H1 (cell line): ENCODE results near the gene PCBP4. TPM values are rescaled to one million over a fixed set of nuclear protein-coding genes. Genes with fewer than 3 reads are reported as not detected.

Experiments
- CTCF ChIA-PET: fragments of 300-600 bp; sonication (Branson Sonifier 250); formaldehyde crosslinking; loops from one replicate; lab custom pipeline; 2021; ENCODE audit not compliant: partially characterized antibody; lab: Charles Lee
- POLR2A ChIA-PET: fragments of 300-600 bp; sonication (Branson Sonifier 250); formaldehyde crosslinking; loops from one replicate; lab custom pipeline; 2021; ENCODE audit warnings: inconsistent platforms; ENCODE audit not compliant: partially characterized antibody; lab: Charles Lee
- DNase-seq, 2 experiments: peaks; one replicate each; pipeline versions ENCODE4 v3.0.0 to v3.0.0-alpha.2; 2010 to 2022; ENCODE audit warnings: low spot score in 2 of 2, low read depth in 1 of 2, mixed read lengths in 1 of 2
- FAIRE-seq: peaks from 2 replicates; lab custom pipeline; 2011; peaks lifted over from hg19 to GRCh38; lab: Jason Lieb, UNC
- H2AFZ ChIP-seq: 2 replicates; pipeline ENCODE4 v1.8.1; 2012; ENCODE audit warnings: low read length, inconsistent platforms
- H2AK5ac ChIP-seq: 2 replicates; pipeline ENCODE4 v1.6.1; 2013; ENCODE audit warnings: low read depth, low read length
- H2BK120ac ChIP-seq: replicated peaks from 2 replicates; pipeline ENCODE3; 2013; ENCODE audit warnings: low read depth, low read length, inconsistent platforms
- H2BK12ac ChIP-seq: 2 replicates; pipeline ENCODE4 v1.6.1; 2013; ENCODE audit warnings: low read depth, low read length
- H2BK15ac ChIP-seq: 2 replicates; pipeline ENCODE4 v1.6.1; 2013; ENCODE audit warnings: low read length
- H2BK20ac ChIP-seq: 2 replicates; pipeline ENCODE4 v1.6.1; 2013; ENCODE audit warnings: low read length
- H2BK5ac ChIP-seq: 2 replicates; pipeline ENCODE4 v1.6.1; 2013; ENCODE audit warnings: low read depth, low read length
- H3K14ac ChIP-seq: 2 replicates; pipeline ENCODE4 v1.6.1; 2013; ENCODE audit warnings: inconsistent platforms; ENCODE audit not compliant: insufficient read length
- H3K18ac ChIP-seq: 2 replicates; pipeline ENCODE4 v1.6.1; 2013; ENCODE audit warnings: low read length; ENCODE audit errors: extremely low read depth
- H3K23ac ChIP-seq: 2 replicates; pipeline ENCODE4 v1.6.1; 2013; ENCODE audit warnings: inconsistent platforms; ENCODE audit not compliant: insufficient read length
- H3K23me2 ChIP-seq: 2 replicates; pipeline ENCODE4 v1.6.1; 2013; ENCODE audit warnings: low read depth, low read length
- H3K27ac ChIP-seq: 2 replicates; pipeline ENCODE4 v1.6.1; 2011; ENCODE audit warnings: low read depth, low read length, inconsistent platforms
- H3K27me3 ChIP-seq, 4 experiments: replicated peaks in 1 of 4; 1 replicate in 1 of 4; 2 replicates in 3 of 4; pipeline versions ENCODE4 v1.6.1 to v1.8.1; 2011 to 2013; ENCODE audit warnings: low read length in 3 of 4, mild to moderate bottlenecking in 3 of 4, inconsistent platforms in 2 of 4, mixed read lengths in 2 of 4, moderate library complexity in 1 of 4; ENCODE audit not compliant: control insufficient read depth in 3 of 4, insufficient read depth in 3 of 4; ENCODE audit errors: extremely low read depth in 1 of 4
- H3K36me3 ChIP-seq, 4 experiments: 2 replicates each; pipeline versions ENCODE4 v1.6.1 to v1.8.1; 2011 to 2013; ENCODE audit warnings: mild to moderate bottlenecking in 4 of 4, low read length in 3 of 4, moderate library complexity in 2 of 4, control low read depth in 1 of 4, inconsistent platforms in 1 of 4; ENCODE audit not compliant: insufficient read depth in 4 of 4, control insufficient read depth in 2 of 4
- H3K4ac ChIP-seq: replicated peaks from 2 replicates; pipeline ENCODE3; 2013; ENCODE audit warnings: low read length, low read depth, mixed read lengths, inconsistent platforms; ENCODE audit not compliant: insufficient read length
- H3K4me1 ChIP-seq, 4 experiments: replicated peaks in 1 of 4; 1 replicate in 1 of 4; 2 replicates in 3 of 4; pipeline versions ENCODE4 v1.6.1 to v1.8.1; 2011 to 2013; ENCODE audit warnings: low read length in 3 of 4, inconsistent platforms in 2 of 4, mixed read lengths in 1 of 4; ENCODE audit not compliant: insufficient read depth in 4 of 4, control insufficient read depth in 3 of 4
- H3K4me2 ChIP-seq, 2 experiments: 2 replicates each; pipeline versions ENCODE4 v1.6.1 to v1.8.1; 2011 to 2013; ENCODE audit warnings: low read depth in 2 of 2, low read length in 2 of 2, control low read depth in 1 of 2, inconsistent platforms in 1 of 2, mild to moderate bottlenecking in 1 of 2; ENCODE audit not compliant: insufficient read depth in 1 of 2
- H3K4me3 ChIP-seq, 4 experiments: fragments of 200-600, 300-600 bp in 1 of 4; sonication (generic), shearing (Covaris generic), sonication (Bioruptor Twin) in 1 of 4; 2 replicates each; pipeline versions ENCODE4 v1.5.1 to v1.8.1; 2011 to 2016; ENCODE audit warnings: low read length in 4 of 4, low read depth in 3 of 4, control low read depth in 2 of 4, inconsistent platforms in 2 of 4, mild to moderate bottlenecking in 2 of 4, mixed read lengths in 1 of 4, moderate library complexity in 1 of 4; ENCODE audit not compliant: insufficient read depth in 2 of 4; ENCODE audit errors: extremely low read depth in 1 of 4
- H3K56ac ChIP-seq: replicated peaks from 2 replicates; pipeline ENCODE3; 2013; ENCODE audit warnings: low read depth, mild to moderate bottlenecking, mixed read lengths, low read length, inconsistent platforms; ENCODE audit not compliant: insufficient read length
- H3K79me1 ChIP-seq: 2 replicates; pipeline ENCODE4 v1.6.1; 2013; ENCODE audit warnings: low read depth, low read length, control low read depth
- H3K79me2 ChIP-seq, 2 experiments: 2 replicates each; pipeline versions ENCODE4 v1.6.1 to v1.8.1; 2012 to 2013; ENCODE audit warnings: low read length in 2 of 2, mild to moderate bottlenecking in 2 of 2, inconsistent platforms in 1 of 2; ENCODE audit not compliant: insufficient read depth in 2 of 2, control insufficient read depth in 1 of 2
- H3K9ac ChIP-seq, 4 experiments: replicated peaks in 1 of 4; 1 replicate in 1 of 4; 2 replicates in 3 of 4; pipeline versions ENCODE4 v1.6.1 to v1.8.1; 2011 to 2013; ENCODE audit warnings: low read depth in 3 of 4, low read length in 3 of 4, control low read depth in 2 of 4, mild to moderate bottlenecking in 2 of 4, moderate library complexity in 2 of 4, inconsistent platforms in 1 of 4; ENCODE audit errors: extremely low read depth in 1 of 4
- H3K9me3 ChIP-seq, 2 experiments: 2 replicates each; pipeline versions ENCODE4 v1.6.1 to v1.8.1; 2012 to 2013; ENCODE audit warnings: mild to moderate bottlenecking in 2 of 2, moderate library complexity in 2 of 2, control low read depth in 1 of 2, inconsistent platforms in 1 of 2, low read depth in 1 of 2, low read length in 1 of 2, mixed read lengths in 1 of 2; ENCODE audit not compliant: insufficient read depth in 2 of 2
- H4K20me1 ChIP-seq, 2 experiments: replicated peaks in 1 of 2; 2 replicates each; pipeline versions ENCODE3 to v1.8.1; 2011 to 2013; ENCODE audit warnings: inconsistent platforms in 2 of 2, low read length in 2 of 2, mild to moderate bottlenecking in 1 of 2; ENCODE audit not compliant: insufficient read depth in 2 of 2, control insufficient read depth in 1 of 2
- H4K5ac ChIP-seq: 2 replicates; pipeline ENCODE4 v1.6.1; 2013; ENCODE audit warnings: low read length, low read depth, mixed read lengths, inconsistent platforms; ENCODE audit not compliant: insufficient read length
- H4K8ac ChIP-seq: 2 replicates; pipeline ENCODE4 v1.8.0; 2013; ENCODE audit warnings: mild to moderate bottlenecking, moderate library complexity, low read length, inconsistent platforms; ENCODE audit not compliant: insufficient read depth; ENCODE audit errors: extremely low read depth
- H4K91ac ChIP-seq: replicated peaks from 2 replicates; pipeline ENCODE3; 2013; ENCODE audit warnings: low read length, mixed read lengths, inconsistent platforms; ENCODE audit not compliant: insufficient read length
- ATF2 ChIP-seq: IDR thresholded peaks from 2 replicates; pipeline ENCODE4 v1.6.1; 2012; ENCODE audit warnings: low read length, inconsistent platforms
- BRCA1 ChIP-seq: IDR thresholded peaks from 2 replicates; pipeline ENCODE4 v1.6.1; 2012; ENCODE audit warnings: low read depth, low read length, improper control_type of control experiment
- CBX5 ChIP-seq: fragments of 300-800, 300-1000 bp; sonication (generic); IDR thresholded peaks from 2 replicates; pipeline ENCODE4 v1.7.1; 2016; ENCODE audit warnings: antibody characterized with exemption, low read length, low read depth
- CHD2 ChIP-seq: IDR thresholded peaks from 2 replicates; pipeline ENCODE4 v1.6.1; 2012; ENCODE audit warnings: low read length, improper control_type of control experiment
- CTCF ChIP-seq, 3 experiments: IDR thresholded peaks; 1 replicate in 2 of 3; 2 replicates in 1 of 3; pipeline versions ENCODE4 v1.5.1 to v1.6.1; 2011; ENCODE audit warnings: low read length in 3 of 3, mild to moderate bottlenecking in 3 of 3, inconsistent platforms in 2 of 3, low read depth in 1 of 3, moderate library complexity in 1 of 3; ENCODE audit not compliant: insufficient read depth in 1 of 3; ENCODE audit errors: control extremely low read depth in 1 of 3
- KDM4A ChIP-seq: IDR thresholded peaks from one replicate; pipeline ENCODE4 v1.7.1; 2012; ENCODE audit warnings: low read depth, mild to moderate bottlenecking, moderate library complexity, low read length, inconsistent platforms; ENCODE audit not compliant: severe bottlenecking
- POU5F1 ChIP-seq: IDR thresholded peaks from 2 replicates; pipeline ENCODE4 v1.6.1; 2011; ENCODE audit warnings: low read depth, mild to moderate bottlenecking, low read length, moderate library complexity
- TAF7 ChIP-seq: optimal IDR thresholded peaks from 2 replicates; pipeline ENCODE3; 2011; ENCODE audit warnings: low read depth, mild to moderate bottlenecking, inconsistent platforms, low read length, moderate library complexity, borderline replicate concordance
- WGBS, 2 experiments: shearing (Covaris generic) in 1 of 2; methylation state at CpG; one replicate each; pipeline versions ENCODE4 v1.1.6 to v1.1.7; 2013 to 2015; ENCODE audit warnings: low lambda C conversion rate in 2 of 2, mixed read lengths in 2 of 2, inconsistent platforms in 1 of 2, low coverage in 1 of 2, missing lambda C conversion rate in 1 of 2; ENCODE audit not compliant: insufficient replicate concordance in 2 of 2, insufficient coverage in 1 of 2, insufficient read length in 1 of 2; ENCODE audit errors: extremely low coverage in 1 of 2, missing lambda C conversion rate in 1 of 2; 5-methylcytosine and 5-hydroxymethylcytosine counted together
- polyA plus RNA-seq, 7 experiments: library from polyadenylated mRNA; depleted of rRNA in 3 of 7; stranded (reverse) in 5 of 7; unstranded in 2 of 7; fragments of >200 nt in 5 of 7; fragments of 200-250 nt in 2 of 7; gene quantifications; 1 replicate in 5 of 7; 2 replicates in 1 of 7; 4 replicates in 1 of 7; pipeline versions ENCODE4 v1.2.1 to v1.2.3, GENCODE V29; 2011 to 2013; ENCODE audit warnings: missing spikeins in 2 of 7, mixed read lengths in 2 of 7
- total RNA-seq: library from RNA; stranded (reverse); fragmentation: NEBNext Ultra II Directional; extraction: Animal tissue kit (Norgen Biotek cat#: 25700); gene quantifications from 2 replicates; pipeline ENCODE4 v1.2.1, GENCODE V29; 2021

Gene PCBP4
- total and polyA plus RNA-seq, 2 of the 8 experiments (the other 6 are each of a cell fraction or from before 2014, with no cell fraction given), result 16.4 to 34.1 TPM

GRCh38 chr3:52004906-52005395 lies 37.7 kb upstream of the PCBP4 start:
- peaks cover 3% of the 10 kb centered on the region; the same call in 1 of the 2 replicates for H3K23me2 ChIP-seq
- H3K56ac ChIP-seq, result peak overlapping the region; percentile 22
- no peaks in the 10 kb centered on the region for H3K79me1 ChIP-seq
- H2BK20ac ChIP-seq, result peak overlapping the region; percentile 93; the same call in 1 of the 2 replicates
- no peak overlapping the region for H2AFZ ChIP-seq
- H2BK12ac ChIP-seq, result peak overlapping the region; percentile 94; the same call in 1 of the 2 replicates
- 73% methylated on average over 4 of the region's 4 CpGs; no CpG with 5 or more reads in 1 of the 2 experiments for WGBS, 2 experiments
- peak overlapping the region; percentile 98 for H3K18ac ChIP-seq
- H3K4ac ChIP-seq, result peak overlapping the region; percentile 91
- no peak overlapping the region for H3K27ac ChIP-seq
- peak overlapping the region; percentile 3 for H4K5ac ChIP-seq
- POLR2A ChIA-PET, result interaction anchor here (0.8 to 7.2 kb wide), 12 partner anchors 10 to 115 kb away, joined by 3 to 95 read pairs (median 4); partner anchors contain the start of genes ACY1, DUSP7 and RPL29
- H3K4me3 ChIP-seq, result peak overlapping the region in 3 of 4 experiments; percentile 17 to 39 (median 17); a peak in 4 of 8 replicates
- no peak overlapping the region for H3K9ac ChIP-seq
- FAIRE-seq (no peak), DNase-seq (no peak)
- no peak overlapping the region for H3K23ac ChIP-seq
- peak overlapping the region; percentile 85 for H2BK5ac ChIP-seq
- no peaks in the 10 kb centered on the region; a peak in 2 of 7 replicates for H3K27me3 ChIP-seq
- no peaks in the 10 kb centered on the region for H3K36me3 ChIP-seq
- peaks cover 8 to 48% (median 34%) of the 10 kb centered on the region in 4 experiments for H3K4me1 ChIP-seq
- no peak overlapping the region for H3K14ac ChIP-seq
- peak overlapping the region; percentile 92; the same call in 1 of the 2 replicates for H2BK15ac ChIP-seq
- peak overlapping the region; percentile 89 for H4K91ac ChIP-seq
- H3K79me2 ChIP-seq, result no peaks in the 10 kb centered on the region
- peak overlapping the region; percentile 44 for H2BK120ac ChIP-seq
- peak overlapping the region; percentile 67 to 73 for H3K4me2 ChIP-seq
- CTCF ChIA-PET, result interaction anchor here (0.8 to 24.7 kb wide), 42 partner anchors 9 to 382 kb away, joined by 3 to 984 read pairs (median 6); partner anchors contain the start of genes ABHD14B, ACY1, DUSP7 and RPL29
- H4K20me1 ChIP-seq, result no peaks in the 10 kb centered on the region
- no peak overlapping the region for H2AK5ac ChIP-seq
- H4K8ac ChIP-seq, result no peak overlapping the region; the same call in 1 of the 2 replicates
- H3K9me3 ChIP-seq, result no peaks in the 10 kb centered on the region
- TF ChIP-seq CHD2 (no peak), BRCA1 (no peak), KDM4A (no peak), POU5F1 (no peak), CTCF (IDR thresholded peaks at IDR 0.05; ENCODE audit: control extremely low read depth in 1 of 3, insufficient read depth in 1 of 3, low read depth in 1 of 3, low read length in 3 of 3) (no peak), TAF7 (no peak), CBX5 (no peak), ATF2 (no peak)
